Left lung (tissue), 14 donors: Measurements from ENCODE around the gene RNLS. TPM values are rescaled to one million over a fixed set of nuclear protein-coding genes. Genes with fewer than 3 reads are reported as not detected.

Experiments used
- ATAC-seq: fragments of 200-7000 bp; cut with Tn5 transposase; one replicate; pipeline ENCODE4 v1.9.1; 2020; ENCODE audit warnings: moderate library complexity
- DNase-seq, 4 donors: peaks; one replicate each; pipeline ENCODE4 v3.0.0-alpha.2; 2013 to 2020
- H3K27ac ChIP-seq, 2 donors: fragments of 200-600 bp; sonication (generic) in 1 of 2; one replicate each; pipeline versions ENCODE4 v1.5.0 to v1.8.0; 2020 to 2021
- H3K27me3 ChIP-seq, 2 donors: fragments of 200-600 bp; sonication (generic) in 1 of 2; one replicate each; pipeline versions ENCODE4 v1.5.0 to v1.8.0; 2020 to 2021
- H3K36me3 ChIP-seq, 2 donors: fragments of 200-600 bp; sonication (generic) in 1 of 2; one replicate each; pipeline versions ENCODE4 v1.5.0 to v1.8.0; 2020 to 2021
- H3K4me1 ChIP-seq, 2 donors: fragments of 200-600 bp; one replicate each; pipeline ENCODE4 v1.8.0; 2021
- H3K4me3 ChIP-seq, 2 donors: fragments of 200-600 bp; sonication (generic) in 1 of 2; one replicate each; pipeline versions ENCODE4 v1.5.0 to v1.8.0; 2020 to 2021; ENCODE audit warnings: mild to moderate bottlenecking in 1 of 2
- H3K9me3 ChIP-seq, 2 donors: fragments of 200-600 bp; sonication (generic) in 1 of 2; one replicate each; pipeline versions ENCODE4 v1.5.0 to v1.8.0; 2020 to 2021
- CTCF ChIP-seq, 2 donors: fragments of 200-600 bp; sonication (generic) in 1 of 2; IDR thresholded peaks; one replicate each; pipeline versions ENCODE4 v1.5.0 to v1.8.0; 2021; ENCODE audit warnings: antibody characterized with exemption in 2 of 2
- intact Hi-C, 2 donors: fragments of 100-400 bp; cut with DNase I; formaldehyde crosslinking; loops; one replicate each; pipeline versions ENCODE4 v1.11.2 to v1.14.2; 2022
- long read RNA-seq, 12 donors: library from polyadenylated mRNA in 2 of 12; unstranded in 2 of 12; transcript quantifications; one replicate each; pipeline ENCODE4 v2.0.0 and lab custom pipeline, GENCODE V29; 2019 to 2026
- polyA plus RNA-seq, 6 donors: library from polyadenylated mRNA; unstranded; fragments of 120-200 nt; gene quantifications; one replicate each; pipeline ENCODE4 v1.2.1, GENCODE V29; 2013; ENCODE audit not compliant: insufficient read length in 6 of 6
- total RNA-seq, 2 donors: library from RNA; stranded (reverse); fragmentation: NEBNext Ultra II Directional; extraction: Animal tissue kit (Norgen Biotek cat#: 25700); gene quantifications; one replicate each; pipeline ENCODE4 v1.2.1, GENCODE V29; 2021
- donor health status: DM: no; HTN: yes; CAD: no.
- donor health status: DM: no; HTN: no; CAD: no.

The RNLS gene
- total RNA-seq (1 to 10 TPM; 5.8 to 8.8 TPM), polyA plus RNA-seq (1 to 10 TPM; 4.1 to 7.3 (median 4.6) TPM)
- long read RNA-seq, donor 1, partial matches to known transcripts = 8 of 8 reads
- long read RNA-seq, donor 1, other reads (novel, unspliced or antisense) = 0 of 8 reads
- long read RNA-seq, donor 2, partial matches to known transcripts = 7 of 7 reads
- long read RNA-seq, donor 2, other reads (novel, unspliced or antisense) = 0 of 7 reads
- long read RNA-seq, donor 3, partial matches to known transcripts = 7 of 7 reads
- long read RNA-seq, donor 3, other reads (novel, unspliced or antisense) = 0 of 7 reads
- long read RNA-seq, donor 4 = 0 reads
- long read RNA-seq, donor 5 = 0 reads
- long read RNA-seq, donor 6, partial matches to known transcripts = 11 of 11 reads
- long read RNA-seq, donor 6, other reads (novel, unspliced or antisense) = 0 of 11 reads
- long read RNA-seq, donor 7, partial matches to known transcripts = 11 of 11 reads
- long read RNA-seq, donor 7, other reads (novel, unspliced or antisense) = 0 of 11 reads
- long read RNA-seq, donor 8 = 0 reads
- long read RNA-seq, donor 9 = 0 reads
- long read RNA-seq, donor 10, partial matches to known transcripts = 1 of 1 reads
- long read RNA-seq, donor 10, other reads (novel, unspliced or antisense) = 0 of 1 reads
- long read RNA-seq, donor 11, partial matches to known transcripts = 11 of 11 reads
- long read RNA-seq, donor 11, other reads (novel, unspliced or antisense) = 0 of 11 reads
- long read RNA-seq, donor 12, partial matches to known transcripts = 0 of 1 reads
- long read RNA-seq, donor 12, other reads (novel, unspliced or antisense) = 0 of 1 reads

GRCh38 chr10:88582806-88583583 lies at the start of gene RNLS:
Gene RNLS (minus strand): TSS chr10:88583318.
- ATAC-seq = peak; percentile 98
- Histone ChIP-seq H3K4me1 (peaks cover 0 to 3% of the 10 kb centered on the region in 2 donors), H3K4me3 (peak within 1 kb of the TSS; percentile 58 to 64), H3K27me3 (no peaks in the 10 kb centered on the region), H3K36me3 (no peaks in the 10 kb centered on the region), H3K9me3 (no peaks in the 10 kb centered on the region), H3K27ac (peak within 1 kb of the TSS; percentile 89)
- DNase-seq = peak; percentile 64 to 93 (median 75)
- intact Hi-C loops = no loop called here
- peak; percentile 74 to 78 for TF ChIP-seq CTCF (IDR thresholded peaks at IDR 0.05)

GRCh38 chr10:88624840-88625239 lies 41.7 kb upstream of the RNLS start:
- Histone ChIP-seq H3K4me1 (no peaks in the 10 kb centered on the region), H3K27me3 (no peaks in the 10 kb centered on the region), H3K27ac (no peak overlapping the region), H3K9me3 (peaks cover 0 to 5% of the 10 kb centered on the region in 2 donors), H3K36me3 (no peaks in the 10 kb centered on the region), H3K4me3 (no peak overlapping the region)
- DNase-seq (no peak), ATAC-seq (peak; percentile 83)
- TF ChIP-seq CTCF (IDR thresholded peaks at IDR 0.05) = no peak
- intact Hi-C loops = no loop called here

- Histone ChIP-seq H3K27me3 (no peaks in the 10 kb centered on the region), H3K36me3 (no peaks in the 10 kb centered on the region), H3K4me3 (no peak overlapping the region), H3K9me3 (peaks cover 0 to 3% of the 10 kb centered on the region in 2 donors), H3K27ac (no peak overlapping the region), H3K4me1 (no peaks in the 10 kb centered on the region)
- DNase-seq (no peak), ATAC-seq (no peak)
- intact Hi-C loops = no loop called here
- no peak for TF ChIP-seq CTCF (IDR thresholded peaks at IDR 0.05)
Observed at GRCh38 chr10:88623835-88624234, 40.7 kb upstream of the RNLS start.

- no peaks in the 10 kb centered on the region for H3K27me3 ChIP-seq
- no peak for DNase-seq
- no peaks in the 10 kb centered on the region for H3K4me1 ChIP-seq
- no peaks in the 10 kb centered on the region for H3K36me3 ChIP-seq
- H3K4me3 ChIP-seq = no peak overlapping the region
- intact Hi-C loops = no loop called here
- no peak for ATAC-seq
- no peak overlapping the region for H3K27ac ChIP-seq
- TF ChIP-seq CTCF (IDR thresholded peaks at IDR 0.05) = no peak
- H3K9me3 ChIP-seq = no peaks in the 10 kb centered on the region
Observed at GRCh38 chr10:88620441-88620840, 37.3 kb upstream of the RNLS start.
